GM21528 (cell line): Measurements from ENCODE around the gene VWA5B1.

Source experiments
- ATAC-seq: cut with Tn5 transposase; IDR thresholded peaks from one replicate; pipeline ENCODE4 v1.9.1; 2021; ENCODE audit warnings: mild to moderate bottlenecking, moderate library complexity; ENCODE audit not compliant: unreplicated experiment, low FRiP score

The VWA5B1 gene

GRCh38 chr1:20365421-20366055 is 74.9 kb downstream of the VWA5B1 start:
- ATAC-seq, result no peak

DNA sequence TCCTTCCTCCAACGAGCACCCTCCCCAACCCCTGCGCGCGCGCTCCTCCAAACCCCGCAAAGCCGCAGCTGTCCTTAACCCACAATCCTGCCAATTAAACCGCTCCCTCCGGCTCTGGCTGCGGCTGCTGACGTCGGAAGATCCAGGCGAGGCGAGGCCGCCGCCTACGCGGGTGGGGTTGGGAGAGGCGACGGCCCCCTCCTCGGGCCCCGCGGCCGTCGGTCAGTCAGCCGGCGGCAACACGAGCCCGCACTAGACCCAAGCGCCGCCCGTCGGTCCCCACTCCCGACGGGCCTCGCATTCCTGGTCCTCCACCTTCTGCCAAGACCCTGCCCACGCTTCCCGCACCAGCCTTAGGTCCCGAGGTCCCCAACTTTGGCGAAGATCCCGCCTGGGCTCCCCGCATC is 75.4 kb downstream of the VWA5B1 start:
- ATAC-seq, result no peak

GRCh38 chr1:20366463-20367115 is 75.9 kb downstream of the VWA5B1 start:
- ATAC-seq, result no peak

DNA sequence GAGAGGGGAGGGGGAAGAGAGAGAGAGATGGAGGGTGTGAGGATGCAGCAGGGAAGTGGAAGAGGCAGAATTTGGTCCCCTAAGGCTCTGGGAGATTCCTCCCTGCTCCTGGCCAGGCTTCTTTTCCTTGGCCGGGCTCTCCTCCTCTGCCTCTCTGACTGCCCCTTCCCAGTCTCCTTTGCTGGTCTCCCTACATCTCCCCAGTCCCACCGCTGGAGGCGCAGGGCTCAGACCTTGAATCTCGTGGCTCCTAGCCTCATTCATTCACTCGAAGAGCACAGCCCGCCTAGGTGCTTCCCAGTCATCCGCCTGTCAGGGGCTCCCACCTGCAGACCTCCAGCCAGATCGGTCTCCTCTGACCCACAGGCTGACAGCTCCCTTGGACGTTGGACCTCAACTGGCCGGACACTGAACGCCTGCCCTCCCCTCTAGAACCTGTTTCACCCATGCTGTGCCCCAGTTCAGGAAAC is 76.5 kb downstream of the VWA5B1 start:
- no peak for ATAC-seq

- no peak for ATAC-seq
Measured at GRCh38 chr1:20367626-20368025, 77.0 kb downstream of the VWA5B1 start.

- ATAC-seq, result no peak
Measured at GRCh38 chr1:20368866-20369470, 78.3 kb downstream of the VWA5B1 start.

- no peak for ATAC-seq
Measured at GRCh38 chr1:20370698-20371097, 80.0 kb downstream of the VWA5B1 start.

- ATAC-seq, result no peak
Measured at GRCh38 chr1:20371411-20371810, 80.7 kb downstream of the VWA5B1 start.

DNA sequence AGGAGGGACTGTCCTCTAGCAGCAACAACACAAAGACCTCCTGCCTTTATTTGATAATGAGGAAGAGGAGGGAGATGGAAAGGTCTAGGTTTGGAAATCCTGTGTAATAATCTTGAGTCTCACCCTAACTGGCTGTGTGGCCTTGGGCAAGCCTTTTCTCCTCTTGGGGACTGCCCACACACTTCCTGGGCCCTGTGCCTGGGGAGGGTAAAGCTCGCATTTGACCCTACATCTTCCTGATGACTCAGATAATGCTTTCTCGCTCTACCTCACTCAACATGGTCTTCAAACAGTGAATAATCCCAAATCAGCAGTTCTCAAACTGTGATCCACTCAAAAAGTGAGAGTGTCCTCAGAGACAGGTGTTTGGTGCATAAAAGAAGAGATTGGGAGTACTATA is 81.2 kb downstream of the VWA5B1 start:
- no peak for ATAC-seq

- ATAC-seq, result no peak
Measured at GRCh38 chr1:20372676-20373075, 82.0 kb downstream of the VWA5B1 start.

GRCh38 chr1:20373286-20373685 is 82.6 kb downstream of the VWA5B1 start:
- ATAC-seq, result no peak

DNA sequence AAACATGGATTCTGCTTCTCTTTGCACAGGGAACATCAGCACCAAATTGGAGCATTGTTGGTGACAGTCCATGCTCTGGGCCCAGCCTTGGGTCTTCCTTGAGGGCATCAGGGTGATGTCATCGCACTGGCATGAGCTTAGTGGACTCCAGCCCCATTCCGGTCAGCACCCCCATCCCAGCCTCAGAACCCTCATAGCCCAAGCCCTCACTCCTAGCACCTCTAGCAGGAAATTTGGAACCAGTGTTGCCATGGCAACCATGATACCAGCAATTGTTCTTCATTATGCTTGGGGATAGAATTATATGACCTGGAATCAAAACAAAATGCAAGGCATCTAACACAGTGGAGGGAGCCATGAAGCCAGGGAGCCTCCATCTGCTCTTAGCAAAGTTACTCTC is 83.1 kb downstream of the VWA5B1 start:
- ATAC-seq, result no peak

GRCh38 chr1:20375563-20375962 is 84.9 kb downstream of the VWA5B1 start:
- ATAC-seq, result no peak

DNA sequence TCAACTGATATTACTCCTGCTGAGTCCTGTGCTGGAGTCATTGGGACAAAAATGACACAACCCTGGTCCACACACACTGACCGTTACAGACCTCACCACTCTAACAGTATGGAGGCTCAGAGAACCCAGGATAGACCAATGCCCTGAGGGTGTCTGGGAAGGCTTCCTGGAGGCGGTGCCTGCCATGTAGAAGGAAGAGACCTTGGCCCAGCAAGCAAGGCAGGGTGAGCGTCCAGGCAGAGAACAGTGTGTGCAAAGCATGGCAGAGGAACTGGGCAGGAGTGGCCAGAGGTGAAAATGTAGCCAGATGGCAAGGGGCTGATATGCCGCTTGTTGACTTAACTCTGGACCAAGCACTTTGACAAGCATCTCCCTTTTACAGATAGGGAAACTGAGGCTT is 85.5 kb downstream of the VWA5B1 start:
- ATAC-seq, result no peak

GRCh38 chr1:20376880-20377494 is 86.3 kb downstream of the VWA5B1 start:
- ATAC-seq, result no peak

DNA sequence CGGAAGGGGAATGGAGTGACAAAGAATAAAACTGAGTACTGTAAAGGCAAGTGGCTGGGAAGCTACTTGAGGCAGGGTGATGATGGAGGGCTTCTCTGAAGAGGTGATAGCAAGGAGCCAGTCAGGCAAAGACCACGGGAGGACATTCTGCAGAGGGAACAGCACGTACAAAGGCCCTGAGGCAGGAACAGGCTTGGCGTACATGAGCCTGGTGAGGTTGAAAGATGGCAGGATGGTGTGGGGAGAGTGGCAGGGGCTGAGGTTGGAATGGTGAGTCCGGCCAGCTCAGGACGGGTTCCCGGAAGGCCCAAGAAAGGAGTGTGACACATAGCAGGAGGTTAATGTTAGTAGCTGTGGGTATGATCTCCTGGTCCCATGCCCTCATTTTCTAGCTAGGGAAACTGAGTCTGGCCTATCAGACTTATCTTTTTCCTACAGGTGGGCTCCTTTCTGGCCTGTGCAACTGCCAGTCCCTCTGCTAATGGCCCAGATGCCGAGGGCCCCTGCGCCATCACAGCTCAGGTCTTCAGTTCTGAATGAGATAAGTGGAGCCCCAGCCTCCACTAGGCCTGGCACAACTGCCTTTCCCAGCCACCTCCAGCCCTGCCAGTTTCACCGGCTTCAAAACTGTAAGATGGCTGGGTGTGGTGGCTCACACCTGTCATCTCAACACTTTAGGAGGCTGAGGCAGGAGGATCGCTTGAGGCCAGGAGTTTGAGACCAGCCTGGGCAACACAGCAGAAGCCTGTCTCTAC is 87.0 kb downstream of the VWA5B1 start:
- ATAC-seq, result no peak

DNA sequence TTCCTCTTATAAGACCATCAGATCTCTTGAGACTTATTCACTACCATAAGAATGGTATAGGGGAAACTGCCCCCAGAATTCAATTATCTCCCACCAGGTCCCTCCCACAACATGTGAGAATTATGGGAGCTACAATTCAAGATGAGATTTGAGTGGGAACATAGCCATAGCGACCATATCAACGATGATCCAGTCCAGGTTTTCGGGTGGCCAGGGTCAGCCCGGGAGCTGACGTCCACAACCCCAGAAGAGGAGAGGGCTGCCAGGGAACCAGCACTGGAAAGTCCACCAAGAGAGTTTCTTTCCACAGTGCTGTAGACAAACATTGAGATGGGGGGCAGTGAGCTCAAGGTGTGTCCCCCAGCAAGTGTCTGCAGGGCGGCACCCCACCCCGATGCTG is 88.4 kb downstream of the VWA5B1 start:
- ATAC-seq, result no peak

DNA sequence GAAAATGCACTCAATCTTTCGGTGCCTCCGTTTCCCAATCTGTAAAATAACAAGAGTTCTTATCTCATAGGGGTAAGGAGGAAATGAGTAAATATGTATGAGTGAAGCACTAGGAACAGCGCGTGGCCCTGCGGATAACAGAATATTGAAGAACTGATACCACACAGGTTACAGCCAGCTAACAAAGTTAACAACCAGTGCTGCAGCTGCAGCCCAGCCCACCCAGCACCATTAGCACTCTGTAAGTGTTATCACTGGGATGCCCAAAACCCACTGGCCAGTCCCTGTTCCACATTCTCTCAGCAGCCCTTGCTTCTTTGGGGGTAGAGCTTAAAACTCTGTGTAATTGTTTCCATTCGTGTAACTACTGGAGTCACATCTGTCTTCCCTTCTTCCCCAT is 89.5 kb downstream of the VWA5B1 start:
- no peak for ATAC-seq

GRCh38 chr1:20380616-20381035 is 90.0 kb downstream of the VWA5B1 start:
- ATAC-seq, result no peak

DNA sequence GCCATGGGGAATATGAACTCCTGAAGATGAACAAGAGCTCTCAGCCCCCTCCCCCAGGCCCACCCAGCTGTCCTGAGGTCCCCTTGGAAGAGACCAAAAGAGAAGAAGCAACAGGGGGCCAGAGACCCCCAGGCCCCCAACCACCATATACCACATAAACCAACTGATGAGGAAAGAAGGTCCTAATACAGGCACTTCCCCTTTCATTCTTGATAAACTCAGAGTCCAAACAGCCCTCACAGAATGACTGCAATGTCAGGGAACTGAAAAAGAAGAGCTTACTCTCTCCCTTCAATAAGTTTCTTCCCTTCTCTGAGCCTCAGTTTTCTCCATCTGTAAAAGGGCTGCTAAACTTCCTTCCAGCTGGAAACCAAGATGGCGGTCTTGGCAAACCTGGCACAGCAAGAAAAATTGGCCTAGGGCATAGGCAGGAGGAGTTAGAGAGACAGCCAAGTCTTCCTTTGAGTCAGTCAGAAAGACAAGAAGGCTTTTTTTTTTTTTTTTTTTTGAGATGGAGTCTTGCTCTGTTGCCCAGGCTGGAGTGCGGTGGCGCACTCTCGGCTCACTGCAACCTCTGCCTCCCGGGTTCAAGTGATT is 90.5 kb downstream of the VWA5B1 start:
- no peak for ATAC-seq
